Measurements from ENCODE around the gene DNTT.
"Not testable (repeated sequence)": the region's sequence is repeated elsewhere in the genome, so short reads cannot be mapped to it uniquely, and the experiment has no call there.

DNTT gene

DNA sequence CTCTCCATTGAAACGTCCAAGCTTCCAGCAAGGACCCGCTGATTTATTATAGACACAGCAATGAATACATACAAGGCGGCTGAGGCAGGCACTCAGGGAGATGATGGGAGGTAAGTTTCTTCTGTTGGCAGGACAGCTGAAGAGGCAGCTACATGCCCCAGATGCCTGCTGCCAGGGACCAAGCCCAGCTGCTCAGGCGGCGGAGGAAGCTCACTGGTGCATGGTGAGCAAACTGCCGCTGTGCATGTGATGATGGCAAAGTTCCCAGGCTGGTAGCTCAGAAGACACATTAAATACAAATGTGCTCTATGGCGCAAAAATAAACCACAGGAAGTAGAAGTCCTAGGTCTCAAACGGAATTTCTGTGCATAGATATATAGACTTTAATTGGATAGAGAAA lies 2.3 kb downstream of the DNTT start:
- DNase-seq (ENCODE audit: low read depth in 2 of 3, low spot score in 1 of 3), result no peak

DNA sequence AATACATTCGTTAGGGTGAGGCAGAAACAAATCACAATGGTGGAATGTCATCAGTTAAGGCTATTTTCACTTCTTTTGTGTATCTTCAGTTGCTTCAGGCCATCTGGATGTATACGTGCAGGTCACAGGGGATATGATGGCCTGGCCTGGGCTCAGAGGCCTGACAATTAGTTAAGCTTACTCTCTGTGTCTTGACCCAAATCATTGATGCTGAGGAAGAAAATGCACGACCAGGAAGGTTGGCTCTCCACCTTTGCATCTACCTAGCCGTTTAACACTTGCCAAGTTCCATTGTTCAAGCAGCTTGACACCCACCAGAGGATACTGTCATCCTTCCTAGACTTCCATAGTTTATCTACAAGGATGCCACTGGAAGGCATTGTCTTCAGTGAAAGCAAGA lies 4.6 kb downstream of the DNTT start:
- DNase-seq (ENCODE audit: low read depth in 2 of 3, low spot score in 1 of 3), result not testable (repeated sequence)

DNA sequence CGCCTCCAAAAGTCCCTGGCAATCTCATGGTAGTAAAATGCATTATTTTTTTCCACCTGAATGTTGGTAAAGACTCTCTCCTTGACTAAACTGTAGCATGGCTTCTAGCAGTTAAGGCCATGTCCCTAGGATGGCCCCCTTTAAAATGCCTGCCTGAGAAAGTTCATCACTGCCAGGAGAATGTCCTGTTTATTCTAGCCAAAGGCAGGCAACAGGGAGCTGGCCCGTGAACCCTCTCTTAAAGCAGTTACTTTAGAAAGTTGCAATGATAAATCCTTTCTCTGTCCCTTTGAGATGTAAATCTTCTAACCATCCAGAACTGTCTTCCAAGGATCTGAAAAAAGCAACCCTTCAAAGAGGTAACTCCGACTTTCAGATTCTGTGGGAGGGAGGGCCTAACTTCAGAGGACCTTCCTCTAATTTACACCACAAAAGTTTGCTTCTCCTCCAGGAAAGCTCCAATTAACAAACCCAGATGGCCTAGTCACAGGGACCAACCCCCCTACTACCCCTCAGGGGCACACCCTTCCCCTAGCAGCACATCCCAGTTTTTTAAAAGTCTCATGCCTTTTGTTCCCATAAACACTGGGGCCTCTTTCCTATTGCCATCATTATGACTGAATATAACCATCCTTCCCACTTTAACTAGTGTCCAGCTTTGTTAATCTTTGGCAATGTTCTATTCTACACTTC lies 5.5 kb downstream of the DNTT start:
- DNase-seq (ENCODE audit: low read depth in 2 of 3, low spot score in 1 of 3), result no peak

DNA sequence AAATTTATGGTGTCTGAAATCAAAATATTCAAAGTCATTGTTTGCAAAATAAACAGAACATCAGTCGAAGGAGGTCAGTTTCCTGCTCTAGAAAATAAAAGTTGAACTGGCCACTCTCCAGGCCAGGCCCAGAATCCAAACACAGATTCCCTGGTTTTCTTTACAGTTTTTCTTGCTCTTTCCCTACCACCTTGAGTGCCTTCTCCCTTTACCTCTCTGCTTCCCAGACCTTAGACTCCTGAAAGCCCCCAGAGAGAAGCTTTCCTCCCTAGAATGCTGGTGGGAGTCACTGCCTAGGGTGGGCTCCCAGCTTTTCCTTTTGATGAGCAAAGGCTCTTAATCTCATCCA lies 6.1 kb downstream of the DNTT start:
- no peak for DNase-seq (ENCODE audit: low read depth in 2 of 3, low spot score in 1 of 3)

DNA sequence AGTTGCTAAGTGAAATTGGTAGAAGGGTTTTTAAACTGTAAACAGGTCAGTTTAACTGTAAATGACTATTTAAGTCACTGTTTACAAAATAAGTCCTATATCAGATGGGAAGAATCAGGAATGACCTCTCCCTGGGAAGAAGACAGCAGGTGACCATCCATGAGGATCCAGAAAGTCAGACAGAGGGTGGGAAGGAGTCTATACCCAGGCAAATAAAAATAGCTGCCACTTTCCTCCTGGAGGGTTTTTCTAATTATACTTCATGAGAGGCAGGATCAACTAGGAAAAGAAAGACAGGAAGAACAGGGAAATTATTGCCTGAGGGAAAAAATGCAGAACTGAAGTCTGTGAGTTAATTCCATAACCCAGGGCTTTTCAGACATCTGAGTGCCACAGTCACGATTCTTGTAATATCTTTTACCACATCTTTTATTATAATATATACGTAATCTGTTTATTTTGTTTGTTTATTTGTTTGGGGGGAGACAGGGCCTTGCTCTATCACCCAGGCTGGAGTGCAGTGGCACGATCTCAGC lies 7.0 kb downstream of the DNTT start:
- DNase-seq (ENCODE audit: low read depth in 2 of 3, low spot score in 1 of 3), result no peak

DNA sequence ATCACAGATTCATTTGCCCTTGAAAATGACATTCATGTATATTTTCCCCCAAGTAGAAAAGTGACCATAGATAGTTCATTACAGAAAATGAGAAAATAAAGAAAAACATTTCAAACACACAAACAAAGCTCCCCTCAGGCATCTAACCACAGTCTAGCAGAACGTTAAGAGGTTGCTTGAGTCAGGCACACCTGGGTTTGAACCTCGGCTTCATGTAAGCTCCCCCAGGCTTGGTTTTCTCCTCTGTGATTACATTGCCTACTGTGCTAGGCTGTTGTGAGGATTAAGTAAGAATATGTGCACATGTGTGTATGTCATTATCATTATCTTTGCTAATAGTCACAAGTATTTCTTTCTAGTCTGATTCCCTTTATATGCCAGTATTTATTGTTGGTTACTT lies 9.1 kb downstream of the DNTT start:
- no peak for DNase-seq (ENCODE audit: low read depth in 2 of 3, low spot score in 1 of 3)

DNA sequence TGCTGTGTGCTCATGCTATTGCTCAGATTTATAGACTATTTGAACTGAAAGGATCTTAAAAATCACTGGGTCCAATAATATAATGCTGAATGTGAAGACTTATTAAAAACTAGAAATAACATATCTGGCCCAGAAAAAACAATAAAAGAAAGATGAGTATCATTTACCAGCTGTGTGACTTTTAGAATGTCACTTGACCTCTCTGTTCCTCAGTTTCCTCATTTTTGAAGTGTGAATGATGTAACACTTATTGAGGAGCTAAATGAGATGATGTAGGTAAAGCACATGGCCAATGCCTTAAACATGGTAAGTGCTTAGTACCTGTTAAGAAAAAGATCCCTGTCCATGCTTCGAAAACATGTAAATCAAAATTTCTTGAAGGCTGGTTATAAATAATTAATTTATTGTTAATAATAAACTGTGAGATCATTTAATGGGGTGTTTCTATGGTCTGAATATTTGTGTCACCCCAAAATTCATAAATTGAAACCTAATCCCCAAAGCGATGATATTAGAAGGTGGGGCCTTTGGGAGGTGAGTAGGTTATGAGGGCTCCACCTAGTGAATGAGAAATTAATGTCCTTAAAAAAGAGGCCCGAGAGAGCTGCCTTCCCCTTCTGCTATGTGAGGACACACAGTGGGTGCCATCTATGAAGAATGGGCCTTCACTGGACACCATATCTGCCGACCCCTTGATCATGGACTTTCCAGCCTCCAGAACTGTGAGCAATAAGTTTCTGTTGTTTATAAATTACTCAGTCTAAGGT lies 13.0 kb downstream of the DNTT start:
- no peak for DNase-seq (ENCODE audit: low read depth in 2 of 3, low spot score in 1 of 3)

DNA sequence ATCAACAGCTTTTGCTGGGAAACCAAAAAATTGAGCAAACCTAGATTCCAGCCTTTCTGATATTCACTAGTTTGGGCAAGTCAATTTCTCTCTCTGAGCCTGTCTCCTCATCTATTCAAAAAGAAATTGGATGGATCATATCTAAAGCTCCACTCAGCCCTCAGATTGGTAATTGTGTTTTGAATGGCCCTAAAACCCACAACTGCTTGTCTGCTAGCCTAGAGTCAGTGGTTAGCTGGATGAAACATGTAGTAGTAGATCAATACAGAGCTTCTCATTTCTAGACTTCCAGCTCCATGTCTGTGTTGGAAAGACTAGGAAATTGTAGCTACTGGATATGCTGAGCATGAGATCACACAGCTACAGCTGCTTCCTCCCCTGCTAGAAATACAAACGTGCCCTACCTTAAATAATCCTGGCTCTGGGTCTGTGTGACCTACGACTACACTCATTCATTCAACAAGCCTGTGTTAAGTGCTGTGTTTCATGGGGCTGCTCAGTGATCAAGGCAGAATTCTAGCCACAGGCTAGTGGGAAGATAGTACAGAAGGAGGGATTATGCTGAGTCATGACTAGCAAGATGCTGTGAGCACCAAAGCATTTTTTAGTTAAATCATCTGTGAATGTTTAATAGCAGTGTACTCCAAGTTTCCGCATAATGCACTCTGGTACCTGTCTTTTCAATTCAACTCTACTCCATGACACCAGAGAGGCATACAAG lies 15.7 kb downstream of the DNTT start:
- DNase-seq (ENCODE audit: low read depth in 2 of 3, low spot score in 1 of 3), result no peak

DNA sequence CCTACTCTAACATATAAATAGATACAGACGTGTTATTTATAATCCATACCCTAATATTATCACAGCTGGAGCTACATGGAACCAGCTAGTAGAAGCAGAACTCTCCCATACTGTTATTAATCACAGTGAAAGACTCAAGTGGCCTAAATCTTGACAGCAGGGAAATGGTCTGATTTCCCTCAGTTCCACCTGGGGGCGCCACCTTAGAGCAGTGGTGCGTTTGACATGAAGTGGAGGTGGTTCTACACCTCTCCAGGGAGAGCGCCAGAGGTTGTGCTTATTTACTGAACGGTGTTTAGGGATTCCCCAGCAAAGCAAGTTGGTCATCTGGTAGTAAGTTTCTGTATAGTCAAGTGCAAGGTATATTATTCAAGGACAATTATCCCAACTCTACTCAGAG lies 17.6 kb downstream of the DNTT start:
- no peak for DNase-seq (ENCODE audit: low read depth in 2 of 3, low spot score in 1 of 3)

DNA sequence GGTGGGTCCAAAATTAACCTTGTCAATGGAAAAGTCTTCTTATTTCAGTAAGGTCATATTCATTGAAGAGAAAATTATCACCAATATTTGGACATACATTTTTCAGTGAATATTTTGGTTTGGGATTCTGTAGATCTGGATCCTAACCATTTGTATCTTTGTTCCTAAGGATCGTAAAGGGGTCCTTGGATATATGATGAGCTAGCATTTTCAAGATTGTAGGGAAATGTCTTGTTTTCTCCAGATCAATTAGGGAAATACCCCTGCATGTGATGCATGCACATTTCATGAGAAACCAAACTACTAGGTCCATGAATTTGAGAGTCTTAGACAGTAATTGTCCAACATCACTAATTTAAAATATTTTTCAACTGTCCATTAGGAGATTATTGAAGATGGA lies 18.0 kb downstream of the DNTT start:
- no peak for DNase-seq (ENCODE audit: low read depth in 2 of 3, low spot score in 1 of 3)

DNA sequence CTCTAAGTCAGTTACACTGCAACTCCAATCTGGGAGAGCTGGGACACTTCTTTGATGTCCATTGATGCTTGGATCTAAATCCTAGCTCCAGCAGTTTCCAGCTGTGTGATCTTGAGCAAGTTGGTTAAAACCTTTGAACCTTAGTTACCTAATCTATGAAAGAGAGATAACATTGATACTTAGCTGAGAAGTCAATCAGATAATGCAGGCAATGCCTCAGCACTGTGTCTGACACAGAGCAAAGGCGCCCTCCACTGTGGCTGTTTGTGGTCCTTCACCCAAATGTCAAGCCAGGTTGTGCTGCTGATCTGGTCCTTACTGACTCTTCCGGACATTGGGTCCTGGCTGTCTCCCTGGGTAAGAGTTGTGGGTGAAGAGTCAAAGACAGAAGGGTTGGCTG lies 20.2 kb downstream of the DNTT start:
- no peak for DNase-seq (ENCODE audit: low read depth in 2 of 3, low spot score in 1 of 3)

DNA sequence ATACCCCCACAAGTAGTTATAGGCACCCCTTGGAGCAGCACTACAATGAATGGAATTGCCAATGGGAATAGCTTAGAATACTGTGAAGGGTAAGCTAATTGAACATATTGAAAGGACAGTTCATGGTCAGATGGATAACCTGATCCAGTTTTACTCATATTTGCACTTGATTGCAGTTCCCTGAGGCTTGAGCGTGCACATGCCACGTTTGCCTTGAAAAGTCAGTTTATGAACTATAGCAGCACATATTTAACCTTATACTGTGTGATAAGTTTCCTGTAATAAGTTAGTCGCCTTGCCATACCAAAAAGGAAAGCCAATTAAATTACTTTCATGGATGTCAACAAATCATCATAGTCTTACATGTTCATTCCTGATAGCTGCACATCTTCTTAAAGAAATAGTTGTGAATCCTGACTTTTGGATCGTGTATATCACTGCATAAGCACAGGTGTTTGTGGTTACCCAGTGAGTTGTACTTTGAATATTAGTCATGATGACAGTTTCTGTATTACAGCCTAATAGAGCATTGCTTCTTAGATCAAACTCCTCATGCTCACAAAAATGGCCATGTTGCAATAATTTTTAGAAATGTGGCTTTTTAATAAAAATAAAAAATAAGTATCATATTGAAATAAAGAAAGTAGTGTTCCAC lies 21.6 kb downstream of the DNTT start:
- no peak for DNase-seq (ENCODE audit: low read depth in 2 of 3, low spot score in 1 of 3)

DNA sequence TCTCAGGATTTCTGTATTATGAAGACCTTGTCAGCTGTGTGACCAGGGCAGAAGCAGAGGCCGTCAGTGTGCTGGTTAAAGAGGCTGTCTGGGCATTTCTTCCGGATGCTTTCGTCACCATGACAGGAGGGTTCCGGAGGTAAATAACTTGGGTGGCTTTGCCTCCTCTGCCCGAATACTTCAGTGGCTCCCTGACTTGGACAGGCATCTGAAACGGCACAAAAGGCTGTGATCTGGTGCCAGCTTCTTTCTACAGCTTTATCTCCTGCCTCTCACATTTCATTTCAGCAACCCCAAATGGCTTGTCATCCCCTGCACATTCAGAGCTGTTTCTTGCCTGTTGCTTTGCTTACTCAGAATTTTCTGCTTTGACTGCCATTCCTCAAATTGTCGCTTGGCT lies 23.2 kb downstream of the DNTT start:
- DNase-seq (ENCODE audit: low read depth in 2 of 3, low spot score in 1 of 3), result no peak

DNA sequence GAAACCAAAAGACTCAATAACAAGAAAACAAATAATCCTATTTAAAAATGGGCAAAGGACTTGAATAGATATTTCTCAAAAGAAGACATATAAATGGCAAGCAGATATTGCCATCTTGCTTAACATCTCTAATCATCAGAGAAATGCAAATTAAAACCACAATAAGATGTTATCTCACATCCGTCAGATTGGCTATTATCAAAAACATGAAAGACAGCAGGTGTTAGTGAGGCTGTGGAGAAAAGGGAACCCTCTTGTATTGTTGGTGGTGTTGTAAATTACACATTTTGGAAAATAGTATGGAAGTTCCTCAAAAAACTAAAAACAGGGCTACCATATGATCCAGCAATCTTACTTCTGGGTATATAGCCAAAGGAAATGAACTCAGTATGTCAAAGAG lies 28.9 kb downstream of the DNTT start:
- no peak for DNase-seq (ENCODE audit: low read depth in 2 of 3, low spot score in 1 of 3)

DNA sequence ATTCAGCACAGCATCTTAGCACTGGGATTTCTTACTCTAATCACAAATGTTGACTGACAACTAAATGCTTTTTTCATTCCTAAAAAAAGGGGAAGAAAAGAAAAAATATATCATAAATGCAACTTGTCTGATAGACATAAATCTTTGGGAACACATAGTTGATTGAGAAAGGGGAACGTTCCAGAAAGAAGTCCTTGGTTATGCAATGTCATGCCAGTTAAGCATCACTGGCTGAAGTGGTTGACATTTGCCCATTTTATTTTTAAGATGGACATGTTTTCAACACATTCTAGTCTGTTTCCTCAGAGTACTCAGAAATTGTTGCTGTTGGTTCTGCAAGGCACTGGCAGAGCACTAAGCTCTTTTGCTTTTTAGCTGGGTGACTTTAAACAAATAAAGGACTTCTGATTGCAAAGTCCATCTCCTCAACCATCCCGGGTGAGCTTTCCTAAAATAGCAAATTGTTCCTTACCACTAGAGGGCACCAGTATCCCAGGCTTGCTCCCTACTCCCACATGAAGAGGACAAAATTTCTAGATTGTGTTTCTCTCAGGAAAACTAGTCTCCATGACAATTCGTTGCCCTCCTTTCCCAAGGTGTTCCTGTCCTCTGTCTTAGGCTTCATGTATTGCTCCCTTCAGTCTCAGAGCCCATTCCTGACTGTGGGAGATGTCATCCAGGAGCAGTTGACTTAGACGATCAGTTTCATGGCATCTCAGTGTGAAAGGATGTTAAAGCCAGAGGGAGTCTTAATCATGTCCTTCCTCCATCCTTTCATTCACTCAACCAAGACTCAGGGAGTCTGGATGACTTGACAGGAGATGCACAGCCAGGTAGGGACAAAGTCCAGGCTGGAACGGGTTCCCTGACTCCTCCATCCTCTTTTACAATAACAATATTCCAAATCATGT lies 30.6 kb downstream of the DNTT start:
- peak in 1 of 3 donors; percentile 7 for DNase-seq (ENCODE audit: low read depth in 2 of 3, low spot score in 1 of 3)

DNA sequence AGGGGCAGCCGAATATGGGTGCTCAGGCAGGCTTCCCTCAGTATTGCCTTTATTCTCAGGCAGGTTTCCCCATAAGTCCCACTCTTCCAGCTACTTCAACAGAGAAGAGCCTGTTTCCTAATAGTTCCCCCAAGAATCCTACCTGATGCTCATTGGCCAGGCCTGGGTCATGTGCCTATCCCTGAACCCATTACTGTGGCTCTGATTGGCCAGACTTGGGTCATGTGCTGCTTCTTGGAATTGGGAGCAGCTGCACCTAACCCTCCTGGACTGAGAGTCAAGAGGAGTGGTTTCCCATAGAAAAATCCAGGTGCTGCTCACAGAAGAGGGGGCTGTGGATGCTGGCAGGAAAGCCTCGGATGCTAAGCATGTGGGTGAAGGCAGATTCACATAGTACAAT lies 32.9 kb downstream of the DNTT start:
- no peak for DNase-seq (ENCODE audit: low read depth in 2 of 3, low spot score in 1 of 3)

DNA sequence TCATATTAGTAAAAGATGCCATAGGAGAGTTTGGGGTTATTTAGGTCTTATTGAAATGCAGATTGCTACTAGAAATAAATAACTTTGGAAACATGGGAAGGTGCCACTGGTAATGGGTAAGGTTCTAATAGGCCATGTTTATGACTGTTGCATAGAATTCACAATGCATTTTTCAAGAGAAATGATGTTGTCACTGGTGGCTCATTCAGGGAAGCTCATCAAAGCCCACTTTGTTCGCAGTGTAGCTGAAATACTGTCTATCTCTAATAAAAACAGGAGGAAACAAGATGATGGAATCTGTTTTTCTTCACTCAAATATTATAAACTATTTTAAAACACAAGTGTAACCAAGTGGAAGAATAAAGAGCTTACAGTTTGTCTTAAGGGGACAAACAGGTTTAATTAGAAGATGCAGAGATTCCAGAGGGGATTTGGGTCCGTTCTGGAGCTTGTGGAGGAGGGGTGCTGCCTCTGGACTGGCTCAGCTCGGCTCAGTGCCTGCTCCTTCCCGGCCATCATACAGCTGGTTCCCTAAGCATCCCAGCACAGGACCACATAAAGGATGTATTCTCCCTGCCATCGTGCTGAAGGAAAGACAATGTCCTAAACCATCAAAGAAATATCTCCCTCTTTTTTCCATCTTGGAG lies 34.2 kb downstream of the DNTT start:
- DNase-seq (ENCODE audit: low read depth in 2 of 3, low spot score in 1 of 3), result no peak

DNA sequence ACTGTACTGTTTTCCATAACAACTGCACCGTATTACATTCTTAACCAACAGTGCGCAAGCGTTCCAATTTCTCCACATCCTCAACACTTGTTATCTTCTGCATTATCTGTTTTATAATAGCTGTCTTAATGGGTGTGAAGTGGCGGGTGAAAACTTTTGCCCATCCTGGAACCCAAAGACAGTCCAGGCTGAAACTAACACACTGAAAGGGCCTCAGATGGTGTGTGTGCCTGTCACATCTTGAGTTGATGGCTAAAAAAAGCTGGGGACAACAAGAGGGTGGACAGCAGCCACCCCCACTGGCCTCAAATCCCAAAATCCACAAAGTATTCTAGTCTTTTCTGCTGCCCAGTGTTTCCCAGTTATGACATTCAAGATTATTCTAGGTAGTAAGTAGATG lies 35.1 kb downstream of the DNTT start:
- DNase-seq (ENCODE audit: low read depth in 2 of 3, low spot score in 1 of 3), result no peak

DNA sequence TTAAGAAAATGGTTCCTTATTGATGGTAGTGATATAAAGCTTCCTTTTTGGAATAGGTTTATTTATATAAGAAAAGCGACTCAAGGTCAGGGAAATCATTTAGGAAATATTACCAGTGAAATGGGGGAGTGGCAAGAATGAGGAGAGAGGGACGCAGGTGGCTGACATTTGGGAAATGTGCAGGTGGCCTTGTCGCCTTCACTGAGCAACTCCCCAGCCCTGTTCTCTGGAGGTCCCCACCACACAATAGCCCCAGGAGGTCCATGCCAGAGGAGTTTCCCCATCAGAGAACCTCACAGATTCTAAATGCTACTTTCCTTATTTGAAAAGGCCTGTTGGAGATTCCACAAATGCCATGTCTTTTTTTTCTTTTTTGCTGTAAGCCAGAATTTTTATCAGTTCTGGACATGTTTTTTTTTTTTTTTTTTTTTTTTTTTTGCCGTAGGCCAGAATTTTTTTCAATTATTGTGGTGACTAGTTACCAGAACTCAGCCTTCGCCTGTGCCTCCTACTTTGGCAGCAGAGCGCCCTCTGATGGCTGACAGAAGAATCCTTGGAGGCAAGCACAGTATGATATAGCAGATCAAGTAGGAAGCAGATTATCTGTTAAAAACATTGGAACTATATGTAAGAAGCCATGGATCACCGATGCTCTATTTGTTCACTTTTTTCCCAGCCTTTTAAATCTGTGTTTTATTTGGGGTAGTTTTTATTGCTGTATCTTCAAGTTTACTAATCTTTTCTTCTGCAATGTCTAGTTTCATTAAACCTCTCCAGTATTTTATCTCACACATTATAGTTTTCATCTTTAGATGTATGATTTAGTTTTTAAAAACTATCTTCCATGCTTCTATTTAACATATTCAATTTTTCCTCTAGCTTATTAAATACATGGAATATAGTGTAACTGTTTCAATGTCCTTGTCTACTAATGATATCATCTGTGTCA lies 36.0 kb downstream of the DNTT start:
- peak; percentile 34 to 49 (median 43) for DNase-seq (ENCODE audit: low read depth in 2 of 3, low spot score in 1 of 3)
